C4-2B (cell line): ENCODE data around the gene LONRF3.
"Not testable (repeated sequence)": the region's sequence is repeated elsewhere in the genome, so short reads cannot be mapped to it uniquely, and the experiment has no call there.

ENCODE experiments used
- H3K27ac ChIP-seq: fragments of 450-650 bp; 2 replicates; pipeline ENCODE4 v1.5.1; 2017
- ZFX ChIP-seq: fragments of 450-650 bp; IDR thresholded peaks from 2 replicates; pipeline ENCODE4 v1.6.1; 2017
- TF ChIP-seq, protein P1 (sequence below): fragments of 450-650 bp; conservative IDR thresholded peaks from 2 replicates; pipeline ENCODE4 v1.5.1; 2017; ENCODE audit warnings: mild to moderate bottlenecking

The LONRF3 gene

DNA sequence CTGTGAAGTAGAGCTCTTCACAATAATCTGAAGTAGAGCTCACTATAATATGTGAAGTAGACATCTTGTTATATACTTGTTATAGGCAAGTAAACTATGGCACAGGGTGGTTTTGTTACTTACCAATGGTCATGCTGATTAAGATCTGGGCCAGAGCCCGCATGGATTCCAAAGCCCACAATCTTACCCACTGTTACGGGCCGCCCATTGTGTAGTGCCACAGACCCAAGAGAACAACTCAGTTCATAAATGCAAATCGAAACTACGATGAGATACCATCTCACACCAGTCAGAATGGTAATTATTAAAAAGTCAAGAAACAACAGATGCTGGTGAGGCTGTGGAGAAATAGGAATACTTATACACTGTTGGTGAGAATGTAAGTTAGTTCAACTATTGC lies 51.5 kb downstream of the LONRF3 start:
- TF ChIP-seq, protein P1, sequence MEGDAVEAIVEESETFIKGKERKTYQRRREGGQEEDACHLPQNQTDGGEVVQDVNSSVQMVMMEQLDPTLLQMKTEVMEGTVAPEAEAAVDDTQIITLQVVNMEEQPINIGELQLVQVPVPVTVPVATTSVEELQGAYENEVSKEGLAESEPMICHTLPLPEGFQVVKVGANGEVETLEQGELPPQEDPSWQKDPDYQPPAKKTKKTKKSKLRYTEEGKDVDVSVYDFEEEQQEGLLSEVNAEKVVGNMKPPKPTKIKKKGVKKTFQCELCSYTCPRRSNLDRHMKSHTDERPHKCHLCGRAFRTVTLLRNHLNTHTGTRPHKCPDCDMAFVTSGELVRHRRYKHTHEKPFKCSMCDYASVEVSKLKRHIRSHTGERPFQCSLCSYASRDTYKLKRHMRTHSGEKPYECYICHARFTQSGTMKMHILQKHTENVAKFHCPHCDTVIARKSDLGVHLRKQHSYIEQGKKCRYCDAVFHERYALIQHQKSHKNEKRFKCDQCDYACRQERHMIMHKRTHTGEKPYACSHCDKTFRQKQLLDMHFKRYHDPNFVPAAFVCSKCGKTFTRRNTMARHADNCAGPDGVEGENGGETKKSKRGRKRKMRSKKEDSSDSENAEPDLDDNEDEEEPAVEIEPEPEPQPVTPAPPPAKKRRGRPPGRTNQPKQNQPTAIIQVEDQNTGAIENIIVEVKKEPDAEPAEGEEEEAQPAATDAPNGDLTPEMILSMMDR = no peak
- TF ChIP-seq ZFX = no peak

DNA sequence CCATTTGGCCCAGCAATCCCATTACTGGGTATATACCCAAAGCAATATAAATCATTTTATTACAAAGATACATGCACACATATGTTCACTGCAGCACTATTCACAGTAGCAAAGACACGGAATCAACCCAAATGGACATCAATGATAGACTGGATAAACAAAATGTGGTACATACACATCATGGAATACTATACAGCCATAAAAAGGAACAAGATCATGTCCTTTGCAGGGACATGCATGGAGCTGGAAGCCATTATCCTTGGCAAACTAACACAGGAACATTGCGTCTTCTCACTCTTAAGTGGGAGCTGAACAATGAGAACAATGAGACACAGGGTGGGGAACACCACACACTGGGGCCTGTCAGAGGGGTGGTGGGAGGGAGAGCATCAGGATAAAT lies 51.9 kb downstream of the LONRF3 start:
- H3K27ac ChIP-seq = not testable (repeated sequence)

More for the DNA sequence above, 51.5 kb downstream of the LONRF3 start:
- H3K27ac ChIP-seq = no peak overlapping the region

DNA sequence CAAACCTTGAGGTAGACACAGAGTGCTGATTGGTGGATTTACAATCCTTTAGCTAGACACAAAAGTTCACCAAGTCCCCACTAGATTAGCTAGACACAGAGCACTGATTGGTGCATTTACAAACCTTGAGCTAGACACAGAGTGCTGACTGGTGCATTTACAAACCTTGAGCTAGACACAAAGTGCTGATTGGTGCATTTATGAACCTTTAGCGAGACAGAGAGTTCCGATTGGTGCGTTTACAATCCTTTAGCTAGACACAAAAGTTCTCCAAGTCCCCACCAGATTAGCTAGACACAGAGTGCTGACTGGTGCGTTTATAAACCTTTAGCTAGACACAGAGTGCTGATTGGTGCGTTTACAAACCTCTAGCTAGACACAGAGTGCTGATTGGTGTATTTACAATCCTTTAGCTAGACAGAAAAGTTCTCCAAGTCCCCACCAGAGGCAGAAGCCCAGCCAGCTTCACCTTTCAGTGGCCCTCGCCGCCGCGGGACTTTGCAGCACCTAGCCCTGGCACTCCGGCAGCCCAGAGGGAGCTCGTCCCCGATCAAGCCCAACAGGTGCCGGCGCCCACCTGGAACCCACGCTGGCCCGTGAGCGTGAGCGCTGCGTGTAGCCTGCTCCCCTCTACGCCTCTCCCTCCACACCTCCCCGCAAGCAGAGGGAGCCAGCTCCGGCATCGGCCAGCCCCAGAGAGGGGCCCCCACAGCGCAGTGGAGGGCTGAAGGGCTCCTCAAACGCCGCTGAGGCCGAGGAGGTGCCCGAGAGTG lies 53.7 kb downstream of the LONRF3 start:
- H3K27ac ChIP-seq = not testable (repeated sequence)

DNA sequence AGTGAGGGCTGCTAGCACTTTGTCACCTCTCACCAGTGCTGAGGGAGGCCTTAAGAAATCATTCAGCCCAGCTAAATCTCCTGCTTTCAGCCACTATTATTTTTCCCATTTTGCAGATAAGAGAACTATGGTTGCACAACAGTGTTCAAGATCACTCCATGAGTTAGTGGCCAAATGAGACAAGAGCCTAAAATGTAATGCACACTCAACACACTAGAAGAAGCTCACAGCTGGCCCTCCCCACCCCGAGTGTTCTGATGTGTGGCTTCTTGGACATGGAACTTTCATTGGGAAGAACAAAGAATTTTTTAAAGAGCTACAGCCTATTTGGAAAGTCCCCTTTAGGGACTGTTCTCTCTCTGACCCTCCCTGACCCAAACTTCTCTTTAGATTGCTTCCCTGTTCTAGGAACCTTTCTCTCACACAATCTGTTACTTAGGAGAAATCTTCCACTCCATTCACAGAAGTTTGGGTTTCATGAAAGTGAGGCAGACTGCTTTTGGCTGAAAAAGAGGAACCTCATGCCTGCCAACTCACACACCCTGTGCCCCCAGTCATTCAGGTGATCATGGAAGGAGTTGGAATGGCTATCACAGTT lies 54.4 kb downstream of the LONRF3 start:
- no peak for TF ChIP-seq ZFX
- TF ChIP-seq, protein P1 = no peak
- H3K27ac ChIP-seq = no peak overlapping the region

DNA sequence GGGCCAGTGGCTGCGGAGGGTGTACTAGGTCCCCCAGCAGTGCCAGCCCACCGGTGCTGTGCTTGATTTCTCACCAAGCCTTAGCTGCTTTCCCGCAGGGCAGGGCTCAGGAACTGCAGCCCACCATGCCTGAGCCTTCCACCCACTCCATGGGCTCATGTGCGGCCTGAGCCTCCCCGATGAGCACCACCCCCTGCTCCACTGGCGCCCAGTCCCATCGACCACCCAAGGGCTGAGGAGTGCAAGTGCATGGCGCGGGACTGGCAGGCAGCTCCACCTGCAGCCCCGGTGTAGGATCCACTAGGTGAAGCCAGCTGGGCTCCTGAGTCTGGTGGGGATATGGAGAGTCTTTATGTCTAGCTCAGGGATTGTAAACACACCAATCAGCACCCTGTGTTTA lies 55.2 kb downstream of the LONRF3 start:
- not testable (repeated sequence) for H3K27ac ChIP-seq

DNA sequence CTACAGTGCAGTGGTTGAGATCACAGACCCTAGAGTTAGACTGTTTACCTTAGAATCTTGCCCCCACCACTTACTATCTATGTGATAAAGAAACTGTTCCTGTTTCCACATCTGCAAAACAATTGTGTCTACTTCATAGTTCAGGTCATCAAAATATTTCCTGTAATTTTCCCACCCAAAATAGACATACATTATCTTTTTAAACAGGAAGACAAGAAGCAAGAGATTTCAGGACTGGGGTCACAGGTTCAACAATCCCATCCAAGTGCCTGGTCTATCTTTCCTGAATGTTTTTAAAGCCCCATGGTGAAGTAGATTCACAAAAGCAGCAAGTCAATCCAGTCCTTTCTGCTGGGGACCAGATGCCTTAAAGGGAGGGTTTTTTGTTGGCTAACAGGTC lies 56.6 kb downstream of the LONRF3 start:
- no peak overlapping the region for H3K27ac ChIP-seq
- no peak for TF ChIP-seq ZFX
- TF ChIP-seq, protein P1 = no peak

DNA sequence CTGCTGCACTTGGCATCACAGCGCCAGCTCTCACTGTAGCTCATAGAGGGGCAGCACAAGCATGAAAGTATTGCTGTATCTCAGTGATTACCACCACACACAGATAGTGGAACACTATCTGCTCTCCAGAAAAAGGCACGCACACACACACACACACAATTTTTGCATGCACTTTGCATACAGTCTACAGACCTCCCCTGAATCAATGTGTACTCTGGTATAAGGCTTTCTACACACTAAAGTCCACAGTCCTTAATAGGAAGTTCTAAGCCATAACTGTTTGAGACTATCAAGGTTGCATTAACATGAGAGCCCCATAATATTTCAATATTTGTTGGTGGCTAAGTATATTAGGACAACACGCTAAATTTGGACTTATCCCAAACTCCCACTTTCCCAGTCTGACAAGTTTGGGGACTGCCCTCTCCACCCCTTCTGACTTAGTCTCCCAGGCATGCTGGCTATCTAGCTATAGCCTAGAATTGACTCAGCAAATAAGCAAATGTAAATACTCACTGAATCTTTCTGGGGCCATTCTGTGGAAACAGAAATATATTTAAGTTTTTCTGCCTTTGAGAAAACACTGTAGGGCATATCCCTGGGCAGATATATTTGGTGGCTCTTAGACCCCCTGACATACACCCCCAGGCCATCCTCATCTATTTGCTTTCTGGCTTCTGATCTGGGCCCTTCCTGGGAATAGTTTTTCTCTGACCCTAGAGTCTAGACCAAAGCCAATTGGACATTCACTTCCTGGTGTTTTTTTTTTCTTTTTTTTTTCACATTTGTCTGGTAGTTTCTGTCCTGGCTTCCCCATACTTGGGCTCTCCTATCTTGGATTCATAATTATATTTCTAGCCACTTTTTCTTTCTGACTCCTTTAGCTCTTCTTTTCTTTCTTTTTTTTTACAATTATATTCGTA lies 62.0 kb downstream of the LONRF3 start:
- no peak overlapping the region for H3K27ac ChIP-seq
- TF ChIP-seq, protein P1 = no peak
- TF ChIP-seq ZFX = no peak

DNA sequence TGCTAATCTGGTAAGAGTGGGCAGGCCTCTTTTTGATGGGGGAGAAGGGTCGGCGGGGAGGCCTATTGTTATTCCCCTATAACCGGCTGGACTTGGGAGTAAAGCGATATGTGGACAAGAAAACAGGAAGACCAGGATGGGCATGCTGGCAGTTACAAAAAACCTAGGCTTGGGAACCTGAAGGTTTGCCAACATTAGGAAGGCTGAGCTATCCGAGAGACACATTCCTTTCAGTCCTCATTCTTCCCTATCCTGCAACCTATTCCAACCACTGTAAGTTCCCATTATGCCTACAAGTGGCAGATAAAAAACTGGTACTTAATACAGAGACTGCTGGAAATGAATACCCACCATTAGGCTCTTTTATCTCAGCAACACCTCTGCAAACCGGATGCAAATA lies 66.0 kb downstream of the LONRF3 start:
- no peak overlapping the region for H3K27ac ChIP-seq
- TF ChIP-seq ZFX = no peak
- TF ChIP-seq, protein P1 = no peak
